Activated CD4-positive, CD25-positive, alpha-beta regulatory T cell treated with anti-CD3 and anti-CD28 coated beads, Interleukin-2, amount 50 U/mL, for 16 hours (primary cell): Measurements from ENCODE around the gene PSMB11.

ENCODE experiments used
- DNase-seq: peaks from one replicate; pipeline ENCODE4 v3.0.0-alpha.2; 2020; ENCODE audit warnings: low read depth, low spot score

PSMB11 gene

GRCh38 chr14:23043145-23043544 is 1.1 kb downstream of the PSMB11 start:
- DNase-seq: no peak

- no peak for DNase-seq
Measured at GRCh38 chr14:23043754-23044153, 1.7 kb downstream of the PSMB11 start.

- DNase-seq: no peak
Measured at GRCh38 chr14:23044840-23045239, 2.8 kb downstream of the PSMB11 start.

GRCh38 chr14:23045419-23046357 is 3.7 kb downstream of the PSMB11 start:
- DNase-seq: no peak

- DNase-seq: no peak
Measured at GRCh38 chr14:23047034-23047634, 5.1 kb downstream of the PSMB11 start.

- no peak for DNase-seq
Measured at GRCh38 chr14:23047751-23048693, 6.0 kb downstream of the PSMB11 start.

GRCh38 chr14:23049011-23049410 is 7.0 kb downstream of the PSMB11 start:
- DNase-seq: no peak

- no peak for DNase-seq
Measured at GRCh38 chr14:23051141-23052057, 9.4 kb downstream of the PSMB11 start.

- DNase-seq: no peak
Measured at GRCh38 chr14:23052182-23052623, 10.2 kb downstream of the PSMB11 start.

GRCh38 chr14:23052671-23053070 is 10.7 kb downstream of the PSMB11 start:
- DNase-seq: no peak

- DNase-seq: no peak
Measured at GRCh38 chr14:23053426-23053825, 11.4 kb downstream of the PSMB11 start.

GRCh38 chr14:23054000-23054811 is 12.2 kb downstream of the PSMB11 start:
- no peak for DNase-seq

- no peak for DNase-seq
Measured at GRCh38 chr14:23055147-23055550, 13.1 kb downstream of the PSMB11 start.

- DNase-seq: no peak
Measured at GRCh38 chr14:23055621-23056144, 13.7 kb downstream of the PSMB11 start.

- DNase-seq: peak; percentile 40
Measured at GRCh38 chr14:23056145-23056955, 14.3 kb downstream of the PSMB11 start.

GRCh38 chr14:23056956-23057756 is 15.1 kb downstream of the PSMB11 start, which contains the start of gene CDH24:
CDH24 (minus strand) TSS chr14:23057520; CDS start chr14:23055733, 1,787 bp downstream.
- peak; percentile 26 for DNase-seq

- DNase-seq: peak; percentile 69
Measured at GRCh38 chr14:23057757-23058653, 16.0 kb downstream of the PSMB11 start.
